ENCODE data around the gene PLB1. TPM values are rescaled to one million over a fixed set of nuclear protein-coding genes. Genes with fewer than 3 reads are reported as not detected.

The PLB1 gene
- polyA plus RNA-seq, 1 donor from 2014 or later = 2.8 TPM

- no peaks in the 10 kb centered on the region for H3F3A ChIP-seq (ENCODE audit: insufficient read depth, low read length, poor library complexity, severe bottlenecking)
- no peaks in the 10 kb centered on the region for H3K36me3 ChIP-seq (ENCODE audit: insufficient read depth, low read length)
- no peaks in the 10 kb centered on the region for H3K9me3 ChIP-seq (ENCODE audit: low read length)
- no peak overlapping the region for H3K27ac ChIP-seq (ENCODE audit: low read length)
- H3K79me2 ChIP-seq (replicated peaks; ENCODE audit: insufficient read depth, low read length) = no peaks in the 10 kb centered on the region
- H3K4me3 ChIP-seq (ENCODE audit: low read length) = no peak overlapping the region
- no peak overlapping the region for H2AFZ ChIP-seq (ENCODE audit: low read depth, low read length)
- H4K20me1 ChIP-seq (ENCODE audit: insufficient read depth) = no peaks in the 10 kb centered on the region
- TF ChIP-seq EZH2 (IDR thresholded peaks at IDR 0.05; ENCODE audit: borderline replicate concordance, insufficient read depth, low read length, poor library complexity, severe bottlenecking) = no peak
- TF ChIP-seq RAD21 (conservative IDR thresholded peaks at IDR 0.05) = no peak
- TF ChIP-seq TAF1 (IDR thresholded peaks at IDR 0.05; ENCODE audit: low read depth) = no peak
- TF ChIP-seq POLR2AphosphoS5 (IDR thresholded peaks at IDR 0.05) = no peak
- no peak for TF ChIP-seq MXI1 (conservative IDR thresholded peaks at IDR 0.05; ENCODE audit: poor library complexity, severe bottlenecking)
- TF ChIP-seq SMC3 (conservative IDR thresholded peaks at IDR 0.05; ENCODE audit: poor library complexity) = no peak
- no peak for TF ChIP-seq REST (IDR thresholded peaks at IDR 0.05; ENCODE audit: borderline replicate concordance)
- no peaks in the 10 kb centered on the region for H3K9me2 ChIP-seq (ENCODE audit: insufficient read depth, low read length)
- no peak overlapping the region for H3K4me2 ChIP-seq (ENCODE audit: low read length)
- H3K9ac ChIP-seq (ENCODE audit: low read length) = no peak overlapping the region
- no peaks in the 10 kb centered on the region for H3K27me3 ChIP-seq (ENCODE audit: insufficient read depth, low read depth, low read length)
These were observed 167.5 kb downstream of the PLB1 start for GRCh38 chr2:28663359-28663758.

GRCh38 chr2:28664120-28664842 lies 168.4 kb downstream of the PLB1 start:
- Histone ChIP-seq H3K27me3 (ENCODE audit: insufficient read depth, low read depth, low read length) (no peaks in the 10 kb centered on the region), H3K36me3 (ENCODE audit: insufficient read depth, low read length) (no peaks in the 10 kb centered on the region), H2AFZ (ENCODE audit: low read depth, low read length) (no peak overlapping the region), H3K27ac (ENCODE audit: low read length) (no peak overlapping the region), H4K20me1 (ENCODE audit: insufficient read depth) (no peaks in the 10 kb centered on the region), H3K4me3 (ENCODE audit: low read length) (no peak overlapping the region), H3K9me3 (ENCODE audit: low read length) (no peaks in the 10 kb centered on the region), H3F3A (ENCODE audit: insufficient read depth, low read length, poor library complexity, severe bottlenecking) (no peaks in the 10 kb centered on the region), H3K9ac (ENCODE audit: low read length) (no peak overlapping the region), H3K79me2 (replicated peaks; ENCODE audit: insufficient read depth, low read length) (no peaks in the 10 kb centered on the region), H3K4me2 (ENCODE audit: low read length) (no peak overlapping the region), H3K9me2 (ENCODE audit: insufficient read depth, low read length) (no peaks in the 10 kb centered on the region)
- TF ChIP-seq EZH2 (IDR thresholded peaks at IDR 0.05; ENCODE audit: borderline replicate concordance, insufficient read depth, low read length, poor library complexity, severe bottlenecking) (no peak), RAD21 (conservative IDR thresholded peaks at IDR 0.05) (no peak), TAF1 (IDR thresholded peaks at IDR 0.05; ENCODE audit: low read depth) (no peak), REST (IDR thresholded peaks at IDR 0.05; ENCODE audit: borderline replicate concordance) (no peak), POLR2AphosphoS5 (IDR thresholded peaks at IDR 0.05) (no peak)

Data from neural cell (in vitro differentiated cells).